Measurements from ENCODE around the gene GSE1.

GRCh38 chr16:85608515-85608885, 4.6 kb upstream of the GSE1 start:
- TF ChIP-seq FOXM1 (IDR thresholded peaks at IDR 0.05; ENCODE audit: borderline replicate concordance) (no peak), SUZ12 (IDR thresholded peaks at IDR 0.05) (no peak), ZNF384 (IDR thresholded peaks at IDR 0.05) (no peak), FOXA1 (IDR thresholded peaks at IDR 0.05) (no peak), ARNT (IDR thresholded peaks at IDR 0.05) (no peak), SP1 (IDR thresholded peaks at IDR 0.05) (no peak), HDGF (IDR thresholded peaks at IDR 0.05; ENCODE audit: borderline replicate concordance) (no peak), PKNOX1 (IDR thresholded peaks at IDR 0.05) (no peak), NFRKB (IDR thresholded peaks at IDR 0.05) (no peak), ELF4 (IDR thresholded peaks at IDR 0.05) (no peak), FOXK2 (IDR thresholded peaks at IDR 0.05) (no peak), BHLHE40 (IDR thresholded peaks at IDR 0.05; ENCODE audit: borderline replicate concordance) (no peak), TARDBP (IDR thresholded peaks at IDR 0.05) (no peak), L3MBTL2 (conservative IDR thresholded peaks at IDR 0.05) (no peak)
